ENCODE data around the gene CNTNAP1.
A peak's percentile ranks its signal among the peaks of the same experiment; 100 is the strongest.
"Not testable (repeated sequence)": the region's sequence is repeated elsewhere in the genome, so short reads cannot be mapped to it uniquely, and the experiment has no call there.

Gene CNTNAP1

DNA sequence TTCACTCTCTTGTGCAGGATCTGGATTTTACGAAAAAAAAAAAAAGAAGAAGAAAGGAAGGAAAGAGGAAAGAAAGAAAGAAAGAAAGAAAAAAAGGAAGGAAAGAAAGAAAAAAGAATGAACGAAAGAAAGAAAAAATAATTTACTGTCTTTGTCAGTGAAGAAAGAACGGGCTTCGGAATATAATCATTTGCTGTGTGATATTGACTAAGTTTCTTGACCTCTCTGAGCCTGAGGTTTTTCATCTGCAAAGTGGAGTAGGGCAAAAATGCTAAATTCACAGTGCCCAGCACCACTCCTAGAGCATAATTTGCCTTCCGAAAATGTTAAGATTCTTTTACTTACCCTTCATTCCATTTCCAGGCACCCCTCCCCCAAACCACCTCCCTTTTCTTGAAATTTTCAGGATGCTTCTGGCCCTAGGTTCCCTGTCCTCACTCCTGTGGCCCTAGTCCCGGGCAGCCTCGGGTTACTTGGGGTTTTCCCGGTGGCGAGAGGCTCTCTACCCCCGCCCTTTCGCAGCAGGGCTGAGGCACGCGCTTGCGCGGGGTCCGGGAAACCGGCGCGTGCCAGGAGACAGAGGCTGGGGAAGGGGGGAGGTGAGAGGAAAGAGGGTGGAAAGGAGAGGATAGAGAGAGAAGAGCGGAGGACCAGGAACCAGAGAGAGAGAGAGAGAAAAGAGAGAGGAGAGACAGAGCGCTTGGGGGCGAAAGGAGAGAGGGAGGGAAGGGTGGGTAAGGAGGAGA lies at the start of gene CNTNAP1:
Gene CNTNAP1, plus strand, starts transcription at position 556 of the 746 bp plus-strand sequence. CDS start 299 bp downstream, outside the sequence.
- intact Hi-C loops (cut with DNase I), result no loop called here
- peak; percentile 35 to 95 (median 72) for DNase-seq

DNA sequence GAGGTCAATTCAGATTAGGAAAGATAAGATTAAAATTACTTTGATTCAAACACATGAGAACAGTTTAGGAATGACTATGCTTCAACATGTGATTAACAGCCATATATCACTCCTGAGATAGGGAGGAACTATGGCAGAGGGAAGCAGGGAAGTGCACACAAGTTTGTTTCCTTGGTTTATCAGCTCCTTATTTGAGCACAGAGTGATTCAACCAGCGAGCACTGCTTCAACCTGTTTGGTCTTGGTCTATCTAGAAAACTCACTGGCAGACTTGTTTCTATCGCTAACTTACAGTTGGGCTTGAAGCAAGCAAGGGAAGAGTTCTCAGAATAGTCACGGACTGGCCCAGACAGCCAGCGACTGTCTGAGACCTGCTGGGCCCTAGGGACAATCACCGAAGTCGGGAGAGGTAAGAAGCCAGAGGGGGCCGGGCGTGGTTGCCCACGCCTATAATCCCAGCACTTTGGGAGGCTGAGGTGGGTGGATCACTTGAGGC lies 49.3 kb upstream of the CNTNAP1 start:
- intact Hi-C loops (cut with DNase I), result no loop called here
- DNase-seq, result no peak

DNA sequence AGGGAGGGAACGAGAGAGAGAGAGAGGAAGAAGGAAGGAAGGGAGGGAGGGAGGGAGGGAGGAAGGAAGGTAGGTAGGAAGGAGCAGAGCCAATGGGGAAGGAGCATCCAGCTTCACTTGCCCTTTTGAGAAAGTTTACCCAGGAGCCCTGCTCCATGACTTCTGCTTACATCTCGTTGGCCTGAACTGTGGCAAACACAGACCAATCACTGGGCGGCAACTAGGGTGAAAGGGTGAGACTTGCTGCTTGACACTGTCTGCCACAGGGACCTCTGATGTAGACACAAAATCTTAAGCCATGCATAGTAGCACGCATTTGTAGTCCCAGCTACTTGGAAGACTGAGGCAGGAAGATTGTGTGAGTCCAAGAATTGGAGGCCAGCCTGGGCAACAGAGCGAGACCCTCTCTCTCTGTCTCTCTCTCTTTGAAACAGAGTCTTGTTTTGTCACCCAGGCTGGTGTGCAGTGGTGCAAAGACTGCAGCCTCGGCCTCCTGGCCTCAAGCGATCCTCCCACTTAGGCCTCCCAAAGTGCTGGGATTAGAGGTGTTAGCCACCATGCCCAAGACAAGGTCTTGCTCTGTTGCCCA lies 42.7 kb upstream of the CNTNAP1 start:
- intact Hi-C loops (cut with DNase I), result no loop called here
- no peak for DNase-seq

DNA sequence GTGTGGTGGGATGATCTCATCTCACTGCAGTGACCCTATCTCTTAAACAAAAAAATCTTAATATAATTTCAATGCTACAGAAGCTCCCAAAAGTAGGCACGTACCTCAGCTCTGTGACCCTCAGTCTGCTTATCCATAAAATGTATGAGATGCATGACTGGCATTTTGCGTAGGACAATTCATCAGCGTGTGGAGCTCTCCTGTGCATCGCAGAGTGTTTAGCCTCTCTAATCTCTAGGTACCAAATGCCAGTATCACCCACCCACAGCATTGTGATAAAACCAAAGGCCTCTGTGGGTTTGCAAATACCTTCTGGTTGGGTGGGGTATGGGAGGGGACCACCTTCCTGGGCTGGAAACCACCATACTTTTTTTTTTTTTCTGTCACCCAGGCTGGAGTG lies 42.2 kb upstream of the CNTNAP1 start:
- intact Hi-C loops (cut with DNase I), result no loop called here
- DNase-seq, result no peak

DNA sequence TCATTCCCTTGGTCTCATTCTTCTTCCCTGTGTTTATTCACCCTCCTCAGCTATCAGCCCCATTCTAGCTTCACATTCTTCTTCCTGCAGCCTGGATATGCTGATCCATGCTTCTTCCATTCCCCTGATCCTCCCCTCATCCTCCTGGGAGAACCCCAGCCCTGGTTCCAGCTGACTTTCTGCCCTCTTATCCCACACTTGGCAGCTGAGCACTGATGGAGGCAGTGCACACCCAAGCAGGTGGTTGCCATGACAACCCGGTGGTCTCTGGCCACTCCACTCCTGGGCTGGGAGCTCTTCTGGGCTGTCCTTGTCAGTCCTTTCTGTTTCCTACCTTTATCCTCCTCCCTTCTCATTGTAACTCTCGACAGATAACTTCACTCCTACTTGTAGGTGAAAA lies 40.0 kb upstream of the CNTNAP1 start:
- intact Hi-C loops (cut with DNase I), result no loop called here
- no peak for DNase-seq

DNA sequence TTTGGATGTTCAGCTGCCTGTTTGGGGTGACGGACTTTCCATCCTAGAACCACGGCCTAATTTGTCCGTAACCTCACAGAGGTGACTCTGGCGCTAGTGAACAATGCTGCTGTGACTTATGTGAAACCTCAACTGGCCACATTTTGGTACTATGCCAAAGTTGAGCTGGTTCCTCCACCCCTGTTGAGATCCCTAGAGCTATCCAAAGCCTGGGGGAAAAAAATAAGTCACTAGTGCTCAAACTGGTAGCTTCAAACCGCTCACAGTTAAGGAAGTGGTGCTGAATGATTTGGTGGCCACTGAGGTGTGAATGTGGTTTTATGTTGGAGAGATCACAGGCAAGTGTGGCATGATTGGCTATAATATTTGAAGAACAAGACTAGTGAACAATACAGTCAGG lies 34.6 kb upstream of the CNTNAP1 start:
- no peak for DNase-seq
- intact Hi-C loops (cut with DNase I), result no loop called here

DNA sequence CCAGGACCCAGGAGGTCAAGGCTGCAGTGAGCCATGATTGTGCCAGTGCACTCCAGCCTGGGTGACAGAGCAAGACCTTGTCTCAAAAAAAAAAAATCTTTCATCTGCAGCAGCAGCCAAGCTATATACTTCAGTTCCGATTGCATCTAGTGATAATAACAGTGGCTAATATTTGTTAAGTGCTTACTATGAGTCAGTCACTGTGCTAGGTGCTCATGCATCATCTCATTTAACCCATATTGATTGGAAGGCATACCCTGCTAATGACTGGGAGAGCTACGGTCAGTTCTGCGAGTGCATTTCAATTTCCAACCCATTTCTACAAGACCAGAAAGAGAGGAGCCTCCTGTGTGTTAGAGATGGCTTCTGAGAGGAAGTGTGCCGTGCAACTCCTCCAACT lies 30.9 kb upstream of the CNTNAP1 start:
- DNase-seq, result no peak
- intact Hi-C loops (cut with DNase I), result no loop called here

DNA sequence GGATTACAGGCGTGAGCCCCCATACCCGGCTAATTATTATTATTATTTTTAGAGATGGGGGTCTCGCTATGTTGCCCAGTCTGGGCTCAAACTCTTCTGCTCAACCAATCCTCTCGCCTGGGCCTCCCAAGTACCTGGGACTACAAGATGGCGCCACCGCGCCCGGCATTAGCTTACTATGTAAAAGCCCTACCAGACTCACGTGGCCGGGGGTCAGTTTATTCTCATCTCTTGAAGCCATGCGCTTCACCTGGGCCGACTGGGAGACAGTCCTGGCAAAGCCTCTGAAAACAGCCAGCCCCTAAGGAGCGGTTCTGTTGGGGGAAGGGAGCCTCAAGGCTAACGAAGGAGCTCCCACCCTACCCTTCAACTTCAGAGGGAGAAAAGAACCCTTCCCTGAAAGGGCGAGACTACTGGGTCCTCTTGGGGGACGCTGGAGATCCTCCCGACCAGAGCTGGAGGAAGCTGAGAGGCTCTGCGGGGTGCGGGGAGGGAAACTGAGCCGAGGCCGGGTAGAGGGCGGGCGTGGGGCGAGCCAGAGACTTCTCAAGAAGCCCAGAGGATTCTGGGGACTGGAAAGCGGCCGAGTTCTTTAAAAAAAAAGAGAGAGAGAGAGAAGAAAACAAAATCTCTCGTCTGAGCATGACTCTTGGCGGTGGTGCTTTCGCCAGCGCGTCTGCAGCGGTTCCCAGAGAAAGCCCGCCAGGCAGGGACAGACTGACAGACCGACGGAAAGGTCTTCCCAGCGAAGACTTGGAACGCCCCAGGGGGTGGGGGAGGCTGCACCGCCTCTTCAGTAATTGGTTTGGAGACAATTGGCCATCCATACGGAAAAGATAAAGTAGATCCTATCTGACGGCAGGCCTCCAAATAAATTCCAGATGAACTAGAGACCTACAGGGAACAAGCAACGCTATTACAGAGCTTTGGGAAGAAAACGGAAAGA lies 28.9 kb upstream of the CNTNAP1 start:
- intact Hi-C loops (cut with DNase I), result no loop called here
- DNase-seq, result peak in 6 of 10 donors; percentile 30 to 90 (median 42)

DNA sequence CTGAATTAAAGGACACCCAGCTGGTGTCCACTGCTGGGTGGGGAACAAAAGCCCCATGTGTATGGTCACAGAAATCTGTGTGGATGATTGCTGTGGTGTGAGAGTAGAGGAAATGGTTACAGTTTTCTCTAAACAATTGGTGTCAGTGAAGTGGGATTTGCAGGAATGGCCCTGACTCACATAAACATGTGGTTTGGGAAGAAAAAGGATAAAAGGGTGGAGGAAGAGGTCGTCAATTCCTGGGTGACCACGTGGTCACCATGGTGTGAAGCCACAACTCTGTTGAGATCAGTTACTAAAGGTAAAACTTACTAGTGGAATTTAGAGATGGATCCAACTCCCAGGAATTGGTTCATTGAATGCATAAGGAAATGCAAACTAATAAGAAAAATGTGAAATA lies 26.8 kb upstream of the CNTNAP1 start:
- peak in 1 of 10 donors; percentile 5 for DNase-seq
- intact Hi-C loops (cut with DNase I), result no loop called here

DNA sequence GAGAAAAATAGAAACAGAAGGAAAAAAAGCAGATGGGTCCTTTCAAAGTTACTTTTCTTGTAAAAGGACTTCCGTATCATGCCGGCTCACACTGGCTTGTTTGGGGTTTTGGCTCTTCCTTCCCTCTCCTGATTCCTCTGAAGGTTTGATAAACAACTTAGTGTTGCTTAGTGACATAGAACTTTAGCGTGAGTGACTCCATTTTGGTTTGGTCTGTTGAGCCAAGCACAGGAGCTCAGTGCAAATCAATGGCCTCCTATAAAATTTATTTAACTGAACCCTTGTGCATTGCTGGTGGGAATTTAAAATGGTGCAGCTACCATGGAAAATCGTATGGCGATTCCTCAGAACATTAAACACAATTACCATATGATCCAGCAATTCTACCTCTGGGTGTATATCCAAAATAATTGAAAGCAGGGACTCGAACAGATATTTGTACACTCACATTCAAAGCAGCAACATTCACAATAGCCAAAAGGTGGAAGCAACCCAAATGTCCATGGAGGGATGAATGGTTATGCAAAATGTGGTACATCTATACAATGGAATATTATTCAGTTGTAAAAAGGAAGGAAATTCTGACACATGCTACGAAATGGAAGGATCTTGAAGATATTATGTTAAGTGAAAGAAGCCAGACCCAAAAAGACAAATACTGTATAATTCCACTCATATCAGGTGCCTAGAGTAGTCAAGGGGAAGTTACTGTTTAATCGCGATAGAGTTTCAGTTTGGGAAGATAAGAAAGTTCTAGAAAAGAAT lies 24.3 kb upstream of the CNTNAP1 start:
- intact Hi-C loops (cut with DNase I), result no loop called here
- DNase-seq, result peak in 1 of 10 donors; percentile 1

DNA sequence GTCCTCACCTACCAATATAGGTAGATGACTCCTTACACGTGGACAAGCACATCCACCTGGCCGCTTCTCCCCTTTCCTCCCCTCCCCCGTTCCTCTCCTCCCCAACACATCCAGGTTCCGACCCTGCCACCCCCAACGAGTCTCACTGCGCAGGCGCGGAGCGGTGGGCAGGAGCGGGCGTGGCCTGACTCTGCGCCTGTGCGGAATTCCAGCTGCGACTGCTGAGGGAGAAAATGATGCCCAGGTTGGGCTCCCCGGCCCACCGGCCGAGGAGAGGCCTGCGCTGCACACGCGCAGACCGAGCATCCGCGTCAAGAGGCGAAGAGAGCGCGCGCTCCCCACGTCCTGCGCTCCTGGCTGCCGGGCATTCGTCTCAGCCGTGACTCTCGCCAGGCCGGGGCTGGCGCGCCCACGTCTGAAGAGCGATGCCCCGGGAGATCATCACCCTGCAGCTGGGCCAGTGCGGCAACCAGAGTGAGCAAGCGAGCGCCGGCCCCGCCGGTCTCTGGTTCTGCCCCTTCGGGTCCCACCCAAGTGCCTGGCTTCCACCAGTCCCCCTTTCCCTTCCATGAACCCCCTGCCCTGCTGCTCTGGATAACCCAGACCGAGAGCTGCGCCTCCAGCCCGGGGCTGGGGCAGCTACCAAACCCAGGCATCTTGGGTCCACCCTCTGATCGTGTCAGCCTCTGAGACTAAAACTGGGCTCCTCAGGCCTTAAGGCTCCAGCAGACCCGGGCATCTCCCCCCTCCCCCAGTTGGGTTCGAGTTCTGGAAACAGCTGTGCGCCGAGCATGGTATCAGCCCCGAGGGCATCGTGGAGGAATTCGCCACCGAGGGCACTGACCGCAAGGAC lies 23.0 kb upstream of the CNTNAP1 start, which contains the start of gene TUBG2:
Gene TUBG2, plus strand, starts transcription at position 206 of the 853 bp plus-strand sequence. Its CDS starts 220 bp downstream, at position 426.
- peak; percentile 83 to 98 (median 90) for DNase-seq
- intact Hi-C loops (cut with DNase I), result no loop called here

DNA sequence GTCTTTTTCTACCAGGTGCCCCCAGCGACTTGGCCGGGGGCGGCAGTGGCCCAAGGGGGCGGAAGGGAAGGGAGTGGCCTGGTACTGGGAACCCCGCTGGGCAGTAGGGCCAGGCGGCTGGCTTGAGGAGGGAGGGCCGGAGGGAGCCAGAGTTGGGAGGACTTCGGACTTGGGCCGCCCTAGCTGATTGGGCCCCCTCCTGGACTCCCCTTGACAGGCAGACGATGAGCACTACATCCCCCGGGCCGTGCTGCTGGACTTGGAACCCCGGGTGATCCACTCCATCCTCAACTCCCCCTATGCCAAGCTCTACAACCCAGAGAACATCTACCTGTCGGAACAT lies 22.4 kb upstream of the CNTNAP1 start:
- intact Hi-C loops (cut with DNase I); DNase-seq: not testable (repeated sequence)

DNA sequence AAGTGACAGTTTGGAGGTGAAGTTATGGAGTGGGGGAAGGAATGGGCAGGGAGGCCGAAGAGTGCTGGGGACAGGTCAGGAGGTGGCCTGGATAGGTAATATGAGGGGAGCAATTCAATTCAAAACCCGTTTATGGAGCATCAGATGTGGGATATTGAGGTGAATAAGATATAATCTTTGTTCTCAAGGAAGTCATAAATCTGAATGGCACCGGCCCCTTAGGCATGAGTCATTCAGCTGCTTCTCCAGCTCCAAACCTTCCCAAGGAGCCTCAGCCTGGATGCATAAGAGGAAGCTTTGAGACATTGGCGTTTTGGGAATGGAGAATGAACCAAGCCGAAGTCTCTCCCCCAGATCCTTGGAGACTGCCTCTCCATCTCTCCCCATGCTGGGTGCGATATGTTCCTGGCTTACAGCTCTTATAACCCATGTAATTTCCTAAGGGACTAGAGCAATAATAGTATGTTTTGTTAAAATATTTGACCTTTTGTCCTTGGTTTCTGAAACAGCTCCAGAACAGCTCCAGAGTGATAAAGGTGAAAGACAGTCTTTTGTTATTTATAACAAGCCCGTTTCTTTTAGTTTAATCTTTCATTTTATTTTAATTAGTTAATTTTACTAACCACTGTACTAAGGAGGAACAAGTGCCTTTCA lies 21.5 kb upstream of the CNTNAP1 start:
- intact Hi-C loops (cut with DNase I), result no loop called here
- peak in 1 of 10 donors; percentile 56 for DNase-seq

DNA sequence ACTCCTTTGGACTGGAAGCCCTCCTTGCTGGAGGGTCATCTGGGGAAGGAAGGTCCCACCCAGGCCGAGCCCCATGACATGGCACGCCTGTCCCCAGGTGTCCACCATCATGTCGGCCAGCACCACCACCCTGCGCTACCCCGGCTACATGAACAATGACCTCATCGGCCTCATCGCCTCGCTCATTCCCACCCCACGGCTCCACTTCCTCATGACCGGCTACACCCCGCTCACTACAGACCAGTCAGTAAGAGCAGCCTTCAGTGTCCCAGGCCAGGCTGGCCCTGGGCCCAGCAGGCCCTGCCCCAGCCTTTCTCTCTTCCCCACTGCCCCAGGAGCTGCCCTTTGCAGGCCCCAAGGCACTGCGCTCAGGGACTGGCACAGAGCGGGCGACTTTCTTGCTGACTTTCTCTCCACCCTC lies 16.7 kb upstream of the CNTNAP1 start:
- peak in 2 of 10 donors; percentile 62 to 70 for DNase-seq
- intact Hi-C loops (cut with DNase I), result no loop called here

DNA sequence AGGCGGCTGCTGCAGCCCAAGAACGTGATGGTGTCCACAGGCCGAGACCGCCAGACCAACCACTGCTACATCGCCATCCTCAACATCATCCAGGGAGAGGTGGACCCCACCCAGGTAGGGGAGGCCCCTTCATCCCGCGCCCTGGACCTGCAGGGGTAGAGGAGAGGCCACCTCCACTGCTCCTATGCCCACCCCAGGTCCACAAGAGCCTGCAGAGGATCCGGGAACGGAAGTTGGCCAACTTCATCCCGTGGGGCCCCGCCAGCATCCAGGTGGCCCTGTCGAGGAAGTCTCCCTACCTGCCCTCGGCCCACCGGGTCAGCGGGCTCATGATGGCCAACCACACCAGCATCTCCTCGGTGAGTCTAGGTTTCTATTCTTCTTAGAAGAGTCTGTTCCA lies 16.2 kb upstream of the CNTNAP1 start:
- intact Hi-C loops (cut with DNase I), result not testable (repeated sequence)
- peak in 2 of 10 donors; percentile 27 to 34 for DNase-seq

DNA sequence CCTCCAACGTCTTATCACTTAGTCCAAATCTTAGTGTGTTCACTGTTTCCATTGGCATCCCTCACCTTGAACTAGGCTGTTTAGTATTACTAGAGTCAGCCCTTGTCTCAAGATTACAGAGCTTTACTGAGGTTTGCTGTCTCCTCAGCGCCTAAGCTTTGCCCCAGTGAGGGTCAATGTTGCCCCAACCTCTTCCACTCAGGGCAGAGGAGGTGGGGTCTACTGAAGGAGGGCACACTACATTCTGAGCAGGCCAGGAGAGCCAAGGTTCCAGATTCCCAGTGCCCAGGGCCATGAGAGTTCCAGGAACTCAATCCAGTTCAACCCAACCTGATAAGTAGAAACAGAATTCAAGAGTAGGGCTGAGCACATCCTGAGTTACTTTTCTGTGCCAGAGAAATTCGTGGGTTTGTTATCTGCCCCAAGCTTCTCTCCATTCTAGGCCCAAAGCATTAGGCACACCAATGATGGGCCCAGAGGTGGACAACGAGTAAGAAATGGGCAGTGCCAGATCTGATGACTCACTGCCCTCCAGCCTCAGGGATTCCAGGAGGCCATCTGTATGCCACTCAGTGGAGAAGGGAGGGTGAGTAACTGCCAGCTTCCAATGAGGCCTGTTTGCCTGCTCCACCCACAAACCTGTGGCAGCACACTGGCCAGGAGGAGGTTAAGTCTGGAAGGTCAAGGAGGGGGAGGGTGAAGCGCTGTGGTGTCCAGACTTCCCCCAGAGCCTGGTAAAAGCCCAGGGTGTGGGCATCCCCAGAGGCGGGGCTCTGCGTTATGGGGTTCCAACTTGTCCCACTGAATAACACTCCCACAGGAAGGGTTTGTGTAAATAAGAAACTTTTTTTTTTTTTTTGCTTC lies 15.0 kb upstream of the CNTNAP1 start:
- peak in 3 of 10 donors; percentile 44 to 78 (median 75) for DNase-seq
- intact Hi-C loops (cut with DNase I), result no loop called here

DNA sequence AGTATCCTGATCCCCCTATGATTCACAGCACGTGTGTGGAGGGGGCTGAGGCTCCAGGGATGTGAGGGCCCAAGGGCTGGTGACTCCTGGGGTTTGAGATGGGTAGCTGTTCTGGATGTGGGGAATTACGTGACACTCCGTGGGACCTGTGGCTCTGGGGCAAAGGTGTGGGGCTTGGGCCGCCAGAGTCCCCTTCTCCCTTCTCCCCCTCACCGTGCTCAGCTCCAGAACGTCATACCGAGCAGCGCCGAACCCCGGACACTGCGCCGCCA lies 12.7 kb upstream of the CNTNAP1 start:
- intact Hi-C loops (cut with DNase I), result no loop called here
- peak in 3 of 10 donors; percentile 52 to 77 (median 76) for DNase-seq
